AG04450 (cell line): ENCODE data around the gene PDZD2. TPM values are rescaled to one million over a fixed set of nuclear protein-coding genes. Genes with fewer than 3 reads are reported as not detected.

ENCODE experiments used
- CTCF ChIA-PET: fragments of 300-600, 350-600 bp; formaldehyde crosslinking; extraction: SDS; loops from one replicate; lab custom pipeline; 2022; ENCODE audit warnings: antibody characterized with exemption, inconsistent platforms; lab: Charles Lee
- POLR2A ChIA-PET: fragments of 350-600 bp; formaldehyde crosslinking; extraction: SDS; loops from one replicate; lab custom pipeline; 2021; ENCODE audit warnings: antibody characterized with exemption, inconsistent platforms; lab: Yijun Ruan, JAX
- DNase-seq: peaks from one replicate; pipeline ENCODE4 v3.0.0-alpha.2; 2011; ENCODE audit warnings: low read depth, low spot score
- H3K27ac ChIP-seq: one replicate; pipeline ENCODE4 v1.5.1; 2012; ENCODE audit warnings: low read depth, low read length, control low read depth
- H3K27me3 ChIP-seq: one replicate; pipeline ENCODE4 v1.6.0; 2012; ENCODE audit warnings: low read length; ENCODE audit not compliant: control insufficient read depth, insufficient read depth
- H3K4me3 ChIP-seq: 2 replicates; pipeline ENCODE4 v1.5.1; 2011; ENCODE audit warnings: mild to moderate bottlenecking, low read depth, low read length, control low read depth
- H3K9me3 ChIP-seq: 2 replicates; pipeline ENCODE4 v1.5.1; 2012; ENCODE audit warnings: low read length; ENCODE audit not compliant: control insufficient read depth, insufficient read depth
- polyA plus RNA-seq: library from polyadenylated mRNA; depleted of rRNA; stranded (reverse); fragments of >200 nt; gene quantifications from 2 replicates; pipeline ENCODE4 v1.2.3, GENCODE V29; 2011
- TF ChIP-seq, protein P1 (sequence below): IDR thresholded peaks from 2 replicates; pipeline ENCODE4 v1.5.1; 2011; ENCODE audit warnings: low read depth, low read length, control low read depth, inconsistent platforms

PDZD2 gene
- polyA plus RNA-seq, 1 experiment, result 0.40 TPM

- CTCF ChIA-PET, result no interaction called here
- TF ChIP-seq, protein P1, sequence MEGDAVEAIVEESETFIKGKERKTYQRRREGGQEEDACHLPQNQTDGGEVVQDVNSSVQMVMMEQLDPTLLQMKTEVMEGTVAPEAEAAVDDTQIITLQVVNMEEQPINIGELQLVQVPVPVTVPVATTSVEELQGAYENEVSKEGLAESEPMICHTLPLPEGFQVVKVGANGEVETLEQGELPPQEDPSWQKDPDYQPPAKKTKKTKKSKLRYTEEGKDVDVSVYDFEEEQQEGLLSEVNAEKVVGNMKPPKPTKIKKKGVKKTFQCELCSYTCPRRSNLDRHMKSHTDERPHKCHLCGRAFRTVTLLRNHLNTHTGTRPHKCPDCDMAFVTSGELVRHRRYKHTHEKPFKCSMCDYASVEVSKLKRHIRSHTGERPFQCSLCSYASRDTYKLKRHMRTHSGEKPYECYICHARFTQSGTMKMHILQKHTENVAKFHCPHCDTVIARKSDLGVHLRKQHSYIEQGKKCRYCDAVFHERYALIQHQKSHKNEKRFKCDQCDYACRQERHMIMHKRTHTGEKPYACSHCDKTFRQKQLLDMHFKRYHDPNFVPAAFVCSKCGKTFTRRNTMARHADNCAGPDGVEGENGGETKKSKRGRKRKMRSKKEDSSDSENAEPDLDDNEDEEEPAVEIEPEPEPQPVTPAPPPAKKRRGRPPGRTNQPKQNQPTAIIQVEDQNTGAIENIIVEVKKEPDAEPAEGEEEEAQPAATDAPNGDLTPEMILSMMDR, result no peak
- peaks cover 2% of the 10 kb centered on the region for H3K27me3 ChIP-seq
- H3K4me3 ChIP-seq, result no peak overlapping the region
- no peak for DNase-seq
- POLR2A ChIA-PET, result no interaction called here
- H3K27ac ChIP-seq, result no peak overlapping the region
- no peaks in the 10 kb centered on the region for H3K9me3 ChIP-seq
Measured at GRCh38 chr5:31783086-31783645, 144.2 kb downstream of the PDZD2 start.

GRCh38 chr5:31783731-31784130 is 144.8 kb downstream of the PDZD2 start:
- Histone ChIP-seq H3K27ac (no peak overlapping the region), H3K4me3 (no peak overlapping the region), H3K27me3 (peaks cover 2% of the 10 kb centered on the region), H3K9me3 (no peaks in the 10 kb centered on the region)
- TF ChIP-seq, protein P1, result no peak
- ChIA-PET CTCF (no interaction called here), POLR2A (no interaction called here)
- no peak for DNase-seq

DNA sequence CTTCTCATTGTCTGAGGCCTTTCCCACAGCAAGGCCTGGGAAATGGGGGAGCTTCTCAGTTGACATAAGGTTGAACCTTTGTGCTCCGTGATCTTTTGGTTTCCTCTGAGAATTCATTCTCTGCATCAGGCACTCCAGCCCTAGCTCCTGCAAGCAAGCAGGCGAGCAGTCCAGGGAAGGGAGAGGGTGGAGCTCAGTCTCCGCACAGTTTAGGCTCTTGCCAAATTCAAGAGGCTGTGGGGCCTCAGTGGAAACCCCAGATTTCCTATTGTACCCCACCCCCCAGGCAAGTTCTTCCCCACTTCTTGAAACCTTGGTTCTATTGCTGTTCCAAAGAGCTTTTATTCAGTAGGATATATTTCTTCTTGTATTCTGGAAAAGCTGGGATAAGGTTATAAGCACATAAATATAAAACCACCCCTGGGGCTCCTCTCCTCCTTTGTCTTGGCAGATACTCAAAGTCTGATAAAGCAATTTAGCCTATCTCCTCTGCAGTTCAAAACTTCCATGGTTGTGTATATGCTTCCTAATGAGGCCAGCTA is 147.2 kb downstream of the PDZD2 start:
- Histone ChIP-seq H3K9me3 (no peaks in the 10 kb centered on the region), H3K27ac (no peak overlapping the region), H3K27me3 (peaks cover 2% of the 10 kb centered on the region), H3K4me3 (no peak overlapping the region)
- TF ChIP-seq, protein P1, result no peak
- ChIA-PET CTCF (no interaction called here), POLR2A (no interaction called here)
- DNase-seq, result no peak

- Histone ChIP-seq H3K4me3 (no peak overlapping the region), H3K27me3 (no peaks in the 10 kb centered on the region), H3K27ac (no peak overlapping the region), H3K9me3 (no peaks in the 10 kb centered on the region)
- ChIA-PET CTCF (interaction anchor here (0.6 to 2.2 kb wide), 2 partner anchors 16 to 211 kb away, joined by 3 to 8 read pairs; no protein-coding TSS in a partner anchor), POLR2A (no interaction called here)
- TF ChIP-seq, protein P1, result no peak
- no peak for DNase-seq
Measured at GRCh38 chr5:31794009-31794408, 155.1 kb downstream of the PDZD2 start.

DNA sequence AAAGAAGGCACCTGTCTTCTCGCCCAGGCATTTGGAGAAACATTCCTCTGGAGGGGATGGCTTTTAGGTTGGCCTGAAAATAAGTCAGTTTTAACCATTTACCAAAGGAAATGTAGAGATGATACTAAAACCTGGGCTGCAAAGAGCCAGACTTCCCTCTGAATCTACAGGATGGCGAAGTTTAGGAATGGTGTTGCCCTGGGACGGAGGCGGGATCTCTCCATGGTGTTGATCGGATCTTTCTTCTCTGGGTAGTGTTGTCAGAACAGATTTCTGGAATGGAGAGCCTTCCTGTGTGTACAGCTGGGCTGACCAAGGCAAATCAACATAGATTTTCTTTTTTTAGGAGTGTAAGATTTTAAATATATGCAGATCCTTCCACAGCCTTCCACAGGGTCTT is 159.2 kb downstream of the PDZD2 start:
- H3K9me3 ChIP-seq, result no peaks in the 10 kb centered on the region
- TF ChIP-seq, protein P1, result no peak
- ChIA-PET POLR2A (no interaction called here), CTCF (no interaction called here)
- peaks cover 5% of the 10 kb centered on the region for H3K27me3 ChIP-seq
- no peak overlapping the region for H3K4me3 ChIP-seq
- no peak overlapping the region for H3K27ac ChIP-seq
- no peak for DNase-seq
